ENCODE results near the gene FUT7.

FUT7 gene

GRCh38 chr9:137051145-137051724 is 19.3 kb upstream of the FUT7 start:
- in situ Hi-C loops (cut with MboI; ENCODE audit: low sequenced_read_pairs): no loop called here

GRCh38 chr9:137050570-137050969 is 18.7 kb upstream of the FUT7 start:
- in situ Hi-C loops (cut with MboI; ENCODE audit: low sequenced_read_pairs): no loop called here

- in situ Hi-C loops (cut with MboI; ENCODE audit: low sequenced_read_pairs): loop anchor here (25.0 kb wide), 1 partner anchor 262 kb away; the partner anchor contains the start of genes CCDC183 and TMEM141
These were observed 17.9 kb upstream of the FUT7 start for GRCh38 chr9:137049544-137050449.

- in situ Hi-C loops (cut with MboI; ENCODE audit: low sequenced_read_pairs): loop anchor here (25.0 kb wide), 1 partner anchor 262 kb away; the partner anchor contains the start of genes CCDC183 and TMEM141
These were observed 17.0 kb upstream of the FUT7 start for GRCh38 chr9:137048655-137049543.

- in situ Hi-C loops (cut with MboI; ENCODE audit: low sequenced_read_pairs): loop anchor here (25.0 kb wide), 1 partner anchor 259 kb away; the partner anchor contains the start of genes CCDC183 and TMEM141
These were observed 14.3 kb upstream of the FUT7 start, which contains the start of gene NPDC1 for GRCh38 chr9:137046088-137046787. Gene NPDC1, minus strand, starts transcription at chr9:137046177. Its CDS starts 188 bp downstream, at chr9:137045989.

- in situ Hi-C loops (cut with MboI; ENCODE audit: low sequenced_read_pairs): loop anchor here (25.0 kb wide), 1 partner anchor 258 kb away; the partner anchor contains the start of genes CCDC183 and TMEM141
These were observed 13.6 kb upstream of the FUT7 start for GRCh38 chr9:137045294-137046087.

GRCh38 chr9:137044502-137045177 is 12.8 kb upstream of the FUT7 start:
- in situ Hi-C loops (cut with MboI; ENCODE audit: low sequenced_read_pairs): loop anchor here (25.0 kb wide), 1 partner anchor 257 kb away; the partner anchor contains the start of genes CCDC183 and TMEM141

GRCh38 chr9:137044037-137044436 is 12.1 kb upstream of the FUT7 start:
- in situ Hi-C loops (cut with MboI; ENCODE audit: low sequenced_read_pairs): loop anchor here (25.0 kb wide), 1 partner anchor 257 kb away; the partner anchor contains the start of genes CCDC183 and TMEM141

GRCh38 chr9:137042751-137043727 is 11.2 kb upstream of the FUT7 start:
- in situ Hi-C loops (cut with MboI; ENCODE audit: low sequenced_read_pairs): loop anchor here (25.0 kb wide), 1 partner anchor 256 kb away; the partner anchor contains the start of genes CCDC183 and TMEM141

GRCh38 chr9:137041124-137041523 is 9.2 kb upstream of the FUT7 start:
- in situ Hi-C loops (cut with MboI; ENCODE audit: low sequenced_read_pairs): loop anchor here (25.0 kb wide), 1 partner anchor 254 kb away; the partner anchor contains the start of genes CCDC183 and TMEM141

- in situ Hi-C loops (cut with MboI; ENCODE audit: low sequenced_read_pairs): loop anchor here (25.0 kb wide), 1 partner anchor 253 kb away; the partner anchor contains the start of genes CCDC183 and TMEM141
These were observed 8.7 kb upstream of the FUT7 start for GRCh38 chr9:137040568-137040967.

- in situ Hi-C loops (cut with MboI; ENCODE audit: low sequenced_read_pairs): loop anchor here (25.0 kb wide), 1 partner anchor 252 kb away; the partner anchor contains the start of genes CCDC183 and TMEM141
These were observed 7.9 kb upstream of the FUT7 start for GRCh38 chr9:137039611-137040366.

- in situ Hi-C loops (cut with MboI; ENCODE audit: low sequenced_read_pairs): loop anchor here (25.0 kb wide), 1 partner anchor 252 kb away; the partner anchor contains the start of genes CCDC183 and TMEM141
These were observed 7.0 kb upstream of the FUT7 start for GRCh38 chr9:137038916-137039315.

- in situ Hi-C loops (cut with MboI; ENCODE audit: low sequenced_read_pairs): loop anchor here (25.0 kb wide), 1 partner anchor 250 kb away; the partner anchor contains the start of genes CCDC183 and TMEM141
These were observed 5.6 kb upstream of the FUT7 start for GRCh38 chr9:137037483-137037882.

- in situ Hi-C loops (cut with MboI; ENCODE audit: low sequenced_read_pairs): loop anchor here (25.0 kb wide), 1 partner anchor 250 kb away; the partner anchor contains the start of genes CCDC183 and TMEM141
These were observed 5.1 kb upstream of the FUT7 start for GRCh38 chr9:137037035-137037434.

- in situ Hi-C loops (cut with MboI; ENCODE audit: low sequenced_read_pairs): loop anchor here (25.0 kb wide), 1 partner anchor 249 kb away; the partner anchor contains the start of genes CCDC183 and TMEM141
These were observed 4.0 kb upstream of the FUT7 start for GRCh38 chr9:137035937-137036336.

Data from HL-60/S4 treated with retinoic acid at 250 ng/mL for 4 days and 3 days (cell line).